SIG-M5 treated with dmso at 0.1 percent for 504 hours (cell line): Measurements from ENCODE around the gene RAB21.
A peak's percentile ranks its signal among the peaks of the same experiment; 100 is the strongest.
"Not testable (repeated sequence)": the region's sequence is repeated elsewhere in the genome, so short reads cannot be mapped to it uniquely, and the experiment has no call there.

Experiments
- DNase-seq: peaks from one replicate; lab custom pipeline; 2025; ENCODE audit not compliant: unreplicated experiment; lab: John Stamatoyannopoulos, UW

The RAB21 gene

GRCh38 chr12:71795901-71796300 lies 41.2 kb downstream of the RAB21 start:
- no peak for DNase-seq

- no peak for DNase-seq
Measured at GRCh38 chr12:71797531-71797930, 42.9 kb downstream of the RAB21 start.

- peak; percentile 77 for DNase-seq
Measured at GRCh38 chr12:71799106-71799505, 44.4 kb downstream of the RAB21 start.

GRCh38 chr12:71800177-71800576 lies 45.5 kb downstream of the RAB21 start:
- DNase-seq, result no peak

- DNase-seq, result no peak
Measured at GRCh38 chr12:71804505-71804904, 49.8 kb downstream of the RAB21 start.

GRCh38 chr12:71810921-71811320 lies 56.3 kb downstream of the RAB21 start:
- DNase-seq, result no peak

- not testable (repeated sequence) for DNase-seq
Measured at GRCh38 chr12:71815242-71815641, 60.6 kb downstream of the RAB21 start.

- not testable (repeated sequence) for DNase-seq
Measured at GRCh38 chr12:71822088-71822487, 67.4 kb downstream of the RAB21 start.

- no peak for DNase-seq
Measured at GRCh38 chr12:71828813-71829212, 74.2 kb downstream of the RAB21 start.

- no peak for DNase-seq
Measured at GRCh38 chr12:71837356-71837755, 82.7 kb downstream of the RAB21 start.

- no peak for DNase-seq
Measured at GRCh38 chr12:71838231-71838630, 83.6 kb downstream of the RAB21 start.

GRCh38 chr12:71838676-71839075 lies 84.0 kb downstream of the RAB21 start:
- no peak for DNase-seq

GRCh38 chr12:71840231-71840847 lies 85.7 kb downstream of the RAB21 start:
- DNase-seq, result peak; percentile 45

GRCh38 chr12:71846322-71846940 lies 91.8 kb downstream of the RAB21 start:
- peak; percentile 59 for DNase-seq

- no peak for DNase-seq
Measured at GRCh38 chr12:71848212-71848611, 93.5 kb downstream of the RAB21 start.

GRCh38 chr12:71849109-71849851 lies 94.6 kb downstream of the RAB21 start:
- no peak for DNase-seq
